NK-92 (cell line): Measurements from ENCODE around the gene ADH1B.
"Not testable (repeated sequence)": the region's sequence is repeated elsewhere in the genome, so short reads cannot be mapped to it uniquely, and the experiment has no call there.

Experiments
- DNase-seq: peaks from one replicate; lab custom pipeline; 2025; ENCODE audit not compliant: unreplicated experiment; lab: John Stamatoyannopoulos, UW

The ADH1B gene

GRCh38 chr4:99324979-99325378 lies 3.8 kb upstream of the ADH1B start:
- DNase-seq: no peak

- no peak for DNase-seq
These were observed 3.2 kb upstream of the ADH1B start for GRCh38 chr4:99324361-99324760.

- no peak for DNase-seq
These were observed 2.6 kb upstream of the ADH1B start for GRCh38 chr4:99323756-99324155.

GRCh38 chr4:99317811-99318210 lies 3.4 kb downstream of the ADH1B start:
- not testable (repeated sequence) for DNase-seq

- no peak for DNase-seq
These were observed 3.8 kb downstream of the ADH1B start for GRCh38 chr4:99317354-99317753.

- no peak for DNase-seq
These were observed 5.4 kb downstream of the ADH1B start for GRCh38 chr4:99315839-99316238.

- DNase-seq: no peak
These were observed 7.0 kb downstream of the ADH1B start for GRCh38 chr4:99314211-99314610.

GRCh38 chr4:99310389-99310788 lies 10.8 kb downstream of the ADH1B start:
- no peak for DNase-seq

GRCh38 chr4:99305638-99306400 lies 15.4 kb downstream of the ADH1B start:
- DNase-seq: no peak

GRCh38 chr4:99301376-99302164 lies 19.6 kb downstream of the ADH1B start:
- DNase-seq: no peak

GRCh38 chr4:99300934-99301333 lies 20.3 kb downstream of the ADH1B start:
- DNase-seq: no peak

GRCh38 chr4:99293357-99293756 lies 27.8 kb downstream of the ADH1B start:
- DNase-seq: no peak

GRCh38 chr4:99290848-99291786 lies 30.1 kb downstream of the ADH1B start, which contains the start of gene ADH1A:
TSS of gene ADH1A (minus strand) at chr4:99290985. CDS start at chr4:99290914, 71 bp downstream.
- no peak for DNase-seq

GRCh38 chr4:99285387-99285786 lies 35.8 kb downstream of the ADH1B start:
- no peak for DNase-seq

- DNase-seq: no peak
These were observed 38.5 kb downstream of the ADH1B start for GRCh38 chr4:99282731-99283130.

GRCh38 chr4:99281261-99281660 lies 39.9 kb downstream of the ADH1B start:
- DNase-seq: no peak

- DNase-seq: no peak
These were observed 44.8 kb downstream of the ADH1B start for GRCh38 chr4:99276417-99276816.

- DNase-seq: no peak
These were observed 45.3 kb downstream of the ADH1B start for GRCh38 chr4:99275885-99276284.

GRCh38 chr4:99275050-99275449 lies 46.2 kb downstream of the ADH1B start:
- no peak for DNase-seq

GRCh38 chr4:99273704-99274103 lies 47.5 kb downstream of the ADH1B start:
- DNase-seq: no peak

- DNase-seq: no peak
These were observed 56.3 kb downstream of the ADH1B start for GRCh38 chr4:99264927-99265326.
